ENCODE results near the gene RELT. TPM values are rescaled to one million over a fixed set of nuclear protein-coding genes. Genes with fewer than 3 reads are reported as not detected.

RELT gene
- total and polyA plus RNA-seq, 2 of the 13 experiments (the other 11 are each of a cell fraction or from before 2014, with no cell fraction given), result 2.5 to 4.7 TPM

DNA sequence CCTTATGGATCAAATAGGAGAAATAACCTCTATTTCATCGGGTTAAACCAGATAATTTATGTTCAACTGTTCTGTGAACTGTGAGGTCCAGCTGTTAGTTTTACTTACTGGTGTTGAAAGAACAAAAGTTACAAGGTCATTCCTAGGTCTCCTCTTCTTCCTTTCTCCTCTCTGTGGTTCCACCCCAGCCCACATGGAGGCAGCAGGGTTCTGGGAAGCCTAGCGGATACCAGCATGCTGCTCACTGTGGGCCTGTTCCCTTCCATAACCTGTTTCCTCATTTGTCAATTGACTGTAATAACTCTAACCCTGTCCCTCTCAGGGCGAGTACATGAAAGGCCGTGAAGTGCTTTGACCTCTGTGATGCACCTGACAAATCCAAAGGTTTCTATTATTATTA lies 27.8 kb downstream of the RELT start (continued):
- no peak for TF ChIP-seq ZNF274 (CRISPR knock-in tag; IDR thresholded peaks at IDR 0.05)
- TF ChIP-seq, protein P1, sequence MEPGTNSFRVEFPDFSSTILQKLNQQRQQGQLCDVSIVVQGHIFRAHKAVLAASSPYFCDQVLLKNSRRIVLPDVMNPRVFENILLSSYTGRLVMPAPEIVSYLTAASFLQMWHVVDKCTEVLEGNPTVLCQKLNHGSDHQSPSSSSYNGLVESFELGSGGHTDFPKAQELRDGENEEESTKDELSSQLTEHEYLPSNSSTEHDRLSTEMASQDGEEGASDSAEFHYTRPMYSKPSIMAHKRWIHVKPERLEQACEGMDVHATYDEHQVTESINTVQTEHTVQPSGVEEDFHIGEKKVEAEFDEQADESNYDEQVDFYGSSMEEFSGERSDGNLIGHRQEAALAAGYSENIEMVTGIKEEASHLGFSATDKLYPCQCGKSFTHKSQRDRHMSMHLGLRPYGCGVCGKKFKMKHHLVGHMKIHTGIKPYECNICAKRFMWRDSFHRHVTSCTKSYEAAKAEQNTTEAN (CRISPR knock-in tag; conservative IDR thresholded peaks at IDR 0.05), result no peak
- TF ChIP-seq ZFAT (CRISPR knock-in tag; conservative IDR thresholded peaks at IDR 0.05), result no peak
- no peak for TF ChIP-seq ZNF101 (CRISPR knock-in tag; IDR thresholded peaks at IDR 0.05; ENCODE audit: borderline replicate concordance, low read depth)
- no peak for TF ChIP-seq HNRNPLL (IDR thresholded peaks at IDR 0.05; ENCODE audit: low read depth, low read length, poor library complexity, severe bottlenecking)
- no peak for TF ChIP-seq ZSCAN29 (CRISPR knock-in tag; conservative IDR thresholded peaks at IDR 0.05)
- no peak for TF ChIP-seq HMG20B (CRISPR knock-in tag; conservative IDR thresholded peaks at IDR 0.05)
- TF ChIP-seq, protein P2, sequence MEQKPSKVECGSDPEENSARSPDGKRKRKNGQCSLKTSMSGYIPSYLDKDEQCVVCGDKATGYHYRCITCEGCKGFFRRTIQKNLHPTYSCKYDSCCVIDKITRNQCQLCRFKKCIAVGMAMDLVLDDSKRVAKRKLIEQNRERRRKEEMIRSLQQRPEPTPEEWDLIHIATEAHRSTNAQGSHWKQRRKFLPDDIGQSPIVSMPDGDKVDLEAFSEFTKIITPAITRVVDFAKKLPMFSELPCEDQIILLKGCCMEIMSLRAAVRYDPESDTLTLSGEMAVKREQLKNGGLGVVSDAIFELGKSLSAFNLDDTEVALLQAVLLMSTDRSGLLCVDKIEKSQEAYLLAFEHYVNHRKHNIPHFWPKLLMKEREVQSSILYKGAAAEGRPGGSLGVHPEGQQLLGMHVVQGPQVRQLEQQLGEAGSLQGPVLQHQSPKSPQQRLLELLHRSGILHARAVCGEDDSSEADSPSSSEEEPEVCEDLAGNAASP (CRISPR knock-in tag; IDR thresholded peaks at IDR 0.05; ENCODE audit: borderline replicate concordance), result peak; percentile 59; the same call in 1 of the 2 replicates
- TF ChIP-seq, protein P3, sequence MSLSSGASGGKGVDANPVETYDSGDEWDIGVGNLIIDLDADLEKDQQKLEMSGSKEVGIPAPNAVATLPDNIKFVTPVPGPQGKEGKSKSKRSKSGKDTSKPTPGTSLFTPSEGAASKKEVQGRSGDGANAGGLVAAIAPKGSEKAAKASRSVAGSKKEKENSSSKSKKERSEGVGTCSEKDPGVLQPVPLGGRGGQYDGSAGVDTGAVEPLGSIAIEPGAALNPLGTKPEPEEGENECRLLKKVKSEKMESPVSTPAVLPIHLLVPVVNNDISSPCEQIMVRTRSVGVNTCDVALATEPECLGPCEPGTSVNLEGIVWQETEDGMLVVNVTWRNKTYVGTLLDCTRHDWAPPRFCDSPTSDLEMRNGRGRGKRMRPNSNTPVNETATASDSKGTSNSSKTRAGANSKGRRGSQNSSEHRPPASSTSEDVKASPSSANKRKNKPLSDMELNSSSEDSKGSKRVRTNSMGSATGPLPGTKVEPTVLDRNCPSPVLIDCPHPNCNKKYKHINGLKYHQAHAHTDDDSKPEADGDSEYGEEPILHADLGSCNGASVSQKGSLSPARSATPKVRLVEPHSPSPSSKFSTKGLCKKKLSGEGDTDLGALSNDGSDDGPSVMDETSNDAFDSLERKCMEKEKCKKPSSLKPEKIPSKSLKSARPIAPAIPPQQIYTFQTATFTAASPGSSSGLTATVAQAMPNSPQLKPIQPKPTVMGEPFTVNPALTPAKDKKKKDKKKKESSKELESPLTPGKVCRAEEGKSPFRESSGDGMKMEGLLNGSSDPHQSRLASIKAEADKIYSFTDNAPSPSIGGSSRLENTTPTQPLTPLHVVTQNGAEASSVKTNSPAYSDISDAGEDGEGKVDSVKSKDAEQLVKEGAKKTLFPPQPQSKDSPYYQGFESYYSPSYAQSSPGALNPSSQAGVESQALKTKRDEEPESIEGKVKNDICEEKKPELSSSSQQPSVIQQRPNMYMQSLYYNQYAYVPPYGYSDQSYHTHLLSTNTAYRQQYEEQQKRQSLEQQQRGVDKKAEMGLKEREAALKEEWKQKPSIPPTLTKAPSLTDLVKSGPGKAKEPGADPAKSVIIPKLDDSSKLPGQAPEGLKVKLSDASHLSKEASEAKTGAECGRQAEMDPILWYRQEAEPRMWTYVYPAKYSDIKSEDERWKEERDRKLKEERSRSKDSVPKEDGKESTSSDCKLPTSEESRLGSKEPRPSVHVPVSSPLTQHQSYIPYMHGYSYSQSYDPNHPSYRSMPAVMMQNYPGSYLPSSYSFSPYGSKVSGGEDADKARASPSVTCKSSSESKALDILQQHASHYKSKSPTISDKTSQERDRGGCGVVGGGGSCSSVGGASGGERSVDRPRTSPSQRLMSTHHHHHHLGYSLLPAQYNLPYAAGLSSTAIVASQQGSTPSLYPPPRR (CRISPR knock-in tag; IDR thresholded peaks at IDR 0.05; ENCODE audit: borderline replicate concordance), result no peak
- TF ChIP-seq KLF9 (CRISPR knock-in tag; IDR thresholded peaks at IDR 0.05; ENCODE audit: low read depth), result no peak
- TF ChIP-seq TARDBP (CRISPR knock-in tag; IDR thresholded peaks at IDR 0.05), result no peak
- TF ChIP-seq, protein P4, sequence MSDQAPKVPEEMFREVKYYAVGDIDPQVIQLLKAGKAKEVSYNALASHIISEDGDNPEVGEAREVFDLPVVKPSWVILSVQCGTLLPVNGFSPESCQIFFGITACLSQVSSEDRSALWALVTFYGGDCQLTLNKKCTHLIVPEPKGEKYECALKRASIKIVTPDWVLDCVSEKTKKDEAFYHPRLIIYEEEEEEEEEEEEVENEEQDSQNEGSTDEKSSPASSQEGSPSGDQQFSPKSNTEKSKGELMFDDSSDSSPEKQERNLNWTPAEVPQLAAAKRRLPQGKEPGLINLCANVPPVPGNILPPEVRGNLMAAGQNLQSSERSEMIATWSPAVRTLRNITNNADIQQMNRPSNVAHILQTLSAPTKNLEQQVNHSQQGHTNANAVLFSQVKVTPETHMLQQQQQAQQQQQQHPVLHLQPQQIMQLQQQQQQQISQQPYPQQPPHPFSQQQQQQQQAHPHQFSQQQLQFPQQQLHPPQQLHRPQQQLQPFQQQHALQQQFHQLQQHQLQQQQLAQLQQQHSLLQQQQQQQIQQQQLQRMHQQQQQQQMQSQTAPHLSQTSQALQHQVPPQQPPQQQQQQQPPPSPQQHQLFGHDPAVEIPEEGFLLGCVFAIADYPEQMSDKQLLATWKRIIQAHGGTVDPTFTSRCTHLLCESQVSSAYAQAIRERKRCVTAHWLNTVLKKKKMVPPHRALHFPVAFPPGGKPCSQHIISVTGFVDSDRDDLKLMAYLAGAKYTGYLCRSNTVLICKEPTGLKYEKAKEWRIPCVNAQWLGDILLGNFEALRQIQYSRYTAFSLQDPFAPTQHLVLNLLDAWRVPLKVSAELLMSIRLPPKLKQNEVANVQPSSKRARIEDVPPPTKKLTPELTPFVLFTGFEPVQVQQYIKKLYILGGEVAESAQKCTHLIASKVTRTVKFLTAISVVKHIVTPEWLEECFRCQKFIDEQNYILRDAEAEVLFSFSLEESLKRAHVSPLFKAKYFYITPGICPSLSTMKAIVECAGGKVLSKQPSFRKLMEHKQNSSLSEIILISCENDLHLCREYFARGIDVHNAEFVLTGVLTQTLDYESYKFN (CRISPR knock-in tag; conservative IDR thresholded peaks at IDR 0.05), result 0 out of 2 replicates have a peak, but pooled peaks have one; percentile 25
- TF ChIP-seq NCOA2 (CRISPR knock-in tag; IDR thresholded peaks at IDR 0.05), result no peak
- no peak for TF ChIP-seq ZFX (CRISPR knock-in tag; IDR thresholded peaks at IDR 0.05; ENCODE audit: low read depth)
- TF ChIP-seq ZNF33B (CRISPR knock-in tag; IDR thresholded peaks at IDR 0.05), result no peak
- TF ChIP-seq DNMT1 (CRISPR knock-in tag; IDR thresholded peaks at IDR 0.05), result no peak
- TF ChIP-seq SP4 (CRISPR knock-in tag; IDR thresholded peaks at IDR 0.05), result no peak
- TF ChIP-seq AGO1 (IDR thresholded peaks at IDR 0.05; ENCODE audit: low read depth, low read length, poor library complexity, severe bottlenecking), result no peak
- no peak for TF ChIP-seq SSRP1 (CRISPR knock-in tag; IDR thresholded peaks at IDR 0.05)
- peak; percentile 67 for TF ChIP-seq ZMYM4 (CRISPR knock-in tag; IDR thresholded peaks at IDR 0.05)
